ENCODE data around the gene FSTL4. TPM values are rescaled to one million over a fixed set of nuclear protein-coding genes. Genes with fewer than 3 reads are reported as not detected.

FSTL4 gene
- total and polyA plus RNA-seq, 2 experiments from 2014 or later: 0.47 to 0.74 TPM

DNA sequence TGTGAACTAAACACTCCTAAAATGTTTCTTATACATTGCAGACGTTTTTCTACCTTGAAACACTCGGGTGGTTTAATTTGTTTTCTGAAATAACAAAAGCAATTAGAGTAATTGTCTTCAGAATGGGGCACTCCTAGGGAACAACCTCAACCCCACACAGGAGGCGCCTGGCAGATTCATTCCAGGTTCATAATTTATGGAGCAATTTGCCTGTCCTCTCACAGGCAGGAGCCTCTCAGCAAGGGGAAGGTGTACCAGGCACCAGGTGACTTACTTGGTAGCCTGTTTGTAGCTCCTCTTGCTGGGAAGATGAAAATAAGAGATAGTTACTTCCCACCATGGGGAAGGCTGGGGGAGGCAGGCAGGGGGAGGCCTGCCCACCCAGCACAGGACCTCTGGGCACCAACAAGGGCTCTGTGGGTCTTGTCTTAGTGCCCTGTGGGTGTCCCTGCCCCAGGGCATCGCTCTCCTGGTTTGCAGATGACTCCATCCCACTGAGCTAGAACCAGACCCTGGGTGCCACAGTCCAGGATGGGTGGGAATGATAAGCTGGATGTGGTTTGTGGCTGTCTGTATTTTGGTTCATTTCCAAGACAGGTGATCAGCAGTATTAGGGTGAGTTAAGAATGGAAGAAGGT, 144.4 kb downstream of the FSTL4 start:
- no peaks in the 10 kb centered on the region for H3K79me2 ChIP-seq
- no peak for TF ChIP-seq EZH2 (IDR thresholded peaks at IDR 0.05; ENCODE audit: borderline replicate concordance)
- no peak for TF ChIP-seq EZH2phosphoT487 (IDR thresholded peaks at IDR 0.05; ENCODE audit: low read depth, severe bottlenecking, unreplicated experiment)
- TF ChIP-seq, protein P1, sequence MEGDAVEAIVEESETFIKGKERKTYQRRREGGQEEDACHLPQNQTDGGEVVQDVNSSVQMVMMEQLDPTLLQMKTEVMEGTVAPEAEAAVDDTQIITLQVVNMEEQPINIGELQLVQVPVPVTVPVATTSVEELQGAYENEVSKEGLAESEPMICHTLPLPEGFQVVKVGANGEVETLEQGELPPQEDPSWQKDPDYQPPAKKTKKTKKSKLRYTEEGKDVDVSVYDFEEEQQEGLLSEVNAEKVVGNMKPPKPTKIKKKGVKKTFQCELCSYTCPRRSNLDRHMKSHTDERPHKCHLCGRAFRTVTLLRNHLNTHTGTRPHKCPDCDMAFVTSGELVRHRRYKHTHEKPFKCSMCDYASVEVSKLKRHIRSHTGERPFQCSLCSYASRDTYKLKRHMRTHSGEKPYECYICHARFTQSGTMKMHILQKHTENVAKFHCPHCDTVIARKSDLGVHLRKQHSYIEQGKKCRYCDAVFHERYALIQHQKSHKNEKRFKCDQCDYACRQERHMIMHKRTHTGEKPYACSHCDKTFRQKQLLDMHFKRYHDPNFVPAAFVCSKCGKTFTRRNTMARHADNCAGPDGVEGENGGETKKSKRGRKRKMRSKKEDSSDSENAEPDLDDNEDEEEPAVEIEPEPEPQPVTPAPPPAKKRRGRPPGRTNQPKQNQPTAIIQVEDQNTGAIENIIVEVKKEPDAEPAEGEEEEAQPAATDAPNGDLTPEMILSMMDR (IDR thresholded peaks at IDR 0.05; ENCODE audit: poor library complexity): no peak
- no peak overlapping the region for H3K27ac ChIP-seq
- no peak overlapping the region for H2AFZ ChIP-seq
- no peak overlapping the region for H3K4me3 ChIP-seq
- H3K9me3 ChIP-seq (ENCODE audit: low read depth): no peaks in the 10 kb centered on the region
- WGBS (ENCODE audit: low lambda C conversion rate, missing lambda C conversion rate): 65% methylated on average over 4 of the region's 4 CpGs
- no peaks in the 10 kb centered on the region for H3K27me3 ChIP-seq
- no peaks in the 10 kb centered on the region for H3K4me1 ChIP-seq (ENCODE audit: insufficient read depth)
- no peak for DNase-seq (ENCODE audit: low spot score)
- no peaks in the 10 kb centered on the region for H3K36me3 ChIP-seq (replicated peaks; ENCODE audit: insufficient read depth, low read depth)
- H3K9me2 ChIP-seq (replicated peaks; ENCODE audit: insufficient read depth): no peaks in the 10 kb centered on the region
- H3K4me2 ChIP-seq: no peak overlapping the region
- no peaks in the 10 kb centered on the region for H4K20me1 ChIP-seq (ENCODE audit: insufficient read depth, poor library complexity, severe bottlenecking)

DNA sequence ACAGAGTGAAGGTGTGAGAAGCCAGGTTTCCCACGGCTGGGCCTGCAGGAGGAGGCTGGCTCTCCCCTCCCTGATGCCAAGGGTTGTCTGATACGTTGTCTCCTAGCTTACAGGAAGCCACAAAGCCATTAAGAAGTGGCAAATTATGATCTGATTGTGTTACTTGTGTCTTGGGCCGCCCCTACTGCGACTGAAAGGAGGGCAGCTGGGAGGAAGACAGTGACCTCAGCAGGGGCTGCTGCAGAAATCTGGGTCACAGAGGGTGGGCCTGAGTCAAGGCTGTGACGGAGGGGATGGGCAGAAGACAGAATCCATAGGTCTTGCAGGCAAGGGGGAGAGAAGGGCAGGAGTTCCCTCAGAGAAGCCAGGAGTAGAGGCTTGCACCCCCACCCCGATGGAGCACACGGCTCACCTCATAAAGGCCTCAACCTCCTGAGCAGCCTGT, 145.0 kb downstream of the FSTL4 start:
- TF ChIP-seq, protein P1 (IDR thresholded peaks at IDR 0.05; ENCODE audit: poor library complexity): no peak
- TF ChIP-seq EZH2phosphoT487 (IDR thresholded peaks at IDR 0.05; ENCODE audit: low read depth, severe bottlenecking, unreplicated experiment) (no peak), EZH2 (IDR thresholded peaks at IDR 0.05; ENCODE audit: borderline replicate concordance) (no peak)
- 62% methylated on average over 7 of the region's 7 CpGs for WGBS (ENCODE audit: low lambda C conversion rate, missing lambda C conversion rate)
- H3K27ac ChIP-seq: no peak overlapping the region
- H3K4me1 ChIP-seq (ENCODE audit: insufficient read depth): no peaks in the 10 kb centered on the region
- H3K9me3 ChIP-seq (ENCODE audit: low read depth): no peaks in the 10 kb centered on the region
- no peaks in the 10 kb centered on the region for H4K20me1 ChIP-seq (ENCODE audit: insufficient read depth, poor library complexity, severe bottlenecking)
- no peak overlapping the region for H3K4me2 ChIP-seq
- no peaks in the 10 kb centered on the region for H3K27me3 ChIP-seq
- H3K4me3 ChIP-seq: no peak overlapping the region
- H2AFZ ChIP-seq: no peak overlapping the region
- DNase-seq (ENCODE audit: low spot score): no peak
- no peaks in the 10 kb centered on the region for H3K9me2 ChIP-seq (replicated peaks; ENCODE audit: insufficient read depth)
- no peaks in the 10 kb centered on the region for H3K36me3 ChIP-seq (replicated peaks; ENCODE audit: insufficient read depth, low read depth)
- H3K79me2 ChIP-seq: no peaks in the 10 kb centered on the region

DNA sequence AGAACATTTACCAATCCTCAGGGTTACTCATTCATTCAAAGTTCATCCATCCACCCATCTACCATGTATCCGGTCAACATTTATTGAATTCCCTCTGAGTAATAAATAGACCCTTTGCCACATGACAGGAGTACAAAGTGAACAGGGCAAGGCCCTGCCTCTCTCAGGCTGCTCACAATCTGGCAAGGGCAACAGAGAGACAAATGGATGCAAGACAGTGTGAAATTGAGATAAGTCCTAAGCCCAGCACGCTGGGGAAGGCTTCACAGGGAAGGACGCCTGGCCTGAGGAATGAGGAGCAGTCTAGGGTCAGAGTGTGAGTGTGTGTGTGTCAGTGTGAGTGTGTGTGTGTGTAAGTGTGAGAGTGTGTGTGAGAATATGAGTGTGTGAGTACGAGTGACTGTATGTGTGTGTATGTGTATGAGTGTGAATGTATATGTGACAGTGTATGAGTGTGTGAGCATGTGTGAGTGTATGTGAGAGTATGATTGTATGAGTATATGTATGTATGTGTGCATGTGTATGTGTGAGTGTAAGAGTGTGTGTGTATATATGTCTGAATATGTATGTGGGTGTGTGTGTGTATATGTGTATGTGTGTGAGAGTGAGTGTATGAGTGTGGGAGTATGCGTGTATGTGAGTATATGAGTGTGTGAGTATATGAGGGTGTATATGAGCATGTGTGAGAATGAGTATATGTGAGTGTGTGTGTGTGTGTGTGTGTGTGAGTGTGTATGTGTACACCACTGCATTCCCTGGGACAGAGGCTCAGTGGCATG, 145.6 kb downstream of the FSTL4 start:
- TF ChIP-seq, protein P1 (IDR thresholded peaks at IDR 0.05; ENCODE audit: poor library complexity): no peak
- TF ChIP-seq EZH2phosphoT487 (IDR thresholded peaks at IDR 0.05; ENCODE audit: low read depth, severe bottlenecking, unreplicated experiment) (no peak), EZH2 (IDR thresholded peaks at IDR 0.05; ENCODE audit: borderline replicate concordance) (no peak)
- H3K9me2 ChIP-seq (replicated peaks; ENCODE audit: insufficient read depth): no peaks in the 10 kb centered on the region
- no peak overlapping the region for H3K4me3 ChIP-seq
- no peak overlapping the region for H2AFZ ChIP-seq
- H3K27ac ChIP-seq: no peak overlapping the region
- no peaks in the 10 kb centered on the region for H3K4me1 ChIP-seq (ENCODE audit: insufficient read depth)
- DNase-seq (ENCODE audit: low spot score): no peak
- H3K4me2 ChIP-seq: no peak overlapping the region
- 86% methylated on average over 5 of the region's 5 CpGs for WGBS (ENCODE audit: low lambda C conversion rate, missing lambda C conversion rate)
- no peaks in the 10 kb centered on the region for H3K79me2 ChIP-seq
- H4K20me1 ChIP-seq (ENCODE audit: insufficient read depth, poor library complexity, severe bottlenecking): no peaks in the 10 kb centered on the region
- H3K27me3 ChIP-seq: no peaks in the 10 kb centered on the region
- no peaks in the 10 kb centered on the region for H3K9me3 ChIP-seq (ENCODE audit: low read depth)
- no peaks in the 10 kb centered on the region for H3K36me3 ChIP-seq (replicated peaks; ENCODE audit: insufficient read depth, low read depth)
